NCI-H146 treated with DMSO at 0.1 percent for 48 hours (cell line): ENCODE results near the gene SPATA24.
"Not testable (repeated sequence)": the region's sequence is repeated elsewhere in the genome, so short reads cannot be mapped to it uniquely, and the experiment has no call there.

Experiments used
- DNase-seq: peaks from one replicate; lab custom pipeline; 2025; ENCODE audit not compliant: unreplicated experiment; lab: John Stamatoyannopoulos, UW

The SPATA24 gene

DNA sequence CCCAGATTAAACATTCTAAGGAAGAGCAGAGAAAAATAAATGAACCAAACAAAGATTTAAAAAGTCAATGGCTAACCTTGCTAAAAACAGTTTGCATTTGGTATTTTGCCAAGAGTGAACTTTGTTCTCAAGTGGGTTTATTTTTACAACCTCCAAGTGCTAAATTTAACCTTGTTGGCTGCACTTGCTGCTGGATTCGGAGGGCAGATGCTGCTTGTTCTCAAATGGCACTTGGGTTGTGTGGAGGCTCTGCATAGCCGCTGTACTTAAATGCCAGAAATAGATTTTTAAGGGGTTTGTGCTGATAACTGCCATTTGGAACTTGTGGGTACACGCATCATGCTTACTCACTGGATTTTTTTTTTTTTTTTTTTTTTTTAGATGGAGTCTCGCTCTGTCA lies 13.3 kb upstream of the SPATA24 start:
- DNase-seq: no peak

DNA sequence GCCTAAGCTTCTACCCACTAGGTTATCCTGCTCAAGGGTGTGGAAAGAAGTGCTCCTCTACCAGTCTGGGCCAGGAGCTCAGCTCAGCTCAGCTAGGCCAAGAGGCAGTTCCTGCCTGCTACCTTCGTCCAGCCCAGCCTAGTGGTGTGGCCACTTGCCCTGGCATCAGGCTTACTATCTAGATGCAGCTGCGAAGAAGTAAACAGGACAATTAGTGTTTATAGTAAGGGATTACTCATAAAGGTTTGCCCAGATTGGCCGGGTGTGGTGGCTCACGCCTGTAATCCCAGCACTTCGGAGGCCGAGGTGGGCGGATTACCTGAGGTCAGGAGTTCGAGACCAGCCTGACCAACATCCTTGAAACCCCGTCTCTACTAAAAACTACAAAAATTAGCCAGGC lies 12.8 kb upstream of the SPATA24 start:
- no peak for DNase-seq

DNA sequence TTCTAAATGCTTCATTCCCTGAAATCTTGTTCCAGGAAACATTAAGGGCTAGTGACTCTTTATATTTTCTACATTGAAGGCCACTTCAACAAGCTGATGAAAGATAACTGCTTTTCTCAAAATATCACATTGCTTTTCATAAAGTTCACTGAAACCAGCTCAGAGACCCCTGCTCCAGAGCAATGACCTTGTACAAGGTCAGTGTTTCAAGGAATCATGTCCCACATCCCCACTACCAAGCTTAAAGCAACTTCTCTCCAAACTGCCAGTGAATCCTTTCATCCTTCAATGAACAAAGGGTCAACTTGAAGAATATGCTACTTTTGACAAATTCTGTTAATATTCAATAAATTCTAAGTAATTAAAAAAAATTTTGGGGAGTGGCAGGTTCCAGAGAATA lies 12.0 kb upstream of the SPATA24 start:
- no peak for DNase-seq

DNA sequence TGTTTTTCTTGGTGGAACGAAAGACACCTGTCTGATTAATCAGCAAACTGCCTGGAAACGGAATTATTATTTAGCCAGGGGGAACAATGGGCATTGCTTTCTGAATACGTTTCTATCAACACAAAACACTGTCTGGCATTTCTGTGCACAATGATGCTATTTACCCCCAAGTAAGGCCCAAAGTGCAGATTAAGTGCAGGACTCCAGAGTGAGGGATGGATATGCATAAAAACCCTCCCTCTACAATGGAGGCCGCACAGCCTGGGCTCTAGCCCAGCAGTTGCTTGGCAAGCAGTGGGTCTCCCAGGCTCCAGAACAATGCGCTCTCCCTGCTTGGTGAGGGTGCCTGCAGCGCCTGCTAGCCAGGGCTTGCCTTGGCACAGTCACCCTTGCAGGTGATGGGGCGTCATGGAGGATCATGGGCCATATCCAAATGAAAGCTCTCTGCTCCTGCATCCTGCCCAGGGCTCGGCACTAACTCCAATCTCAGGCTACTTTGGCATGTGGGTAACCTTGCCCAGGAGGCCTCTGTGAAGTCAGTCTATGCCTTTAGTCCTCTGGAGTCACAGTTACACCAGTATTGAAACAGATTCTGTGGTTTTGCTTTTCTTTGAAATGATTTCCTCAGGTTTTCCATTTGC lies 11.5 kb upstream of the SPATA24 start:
- DNase-seq: no peak

DNA sequence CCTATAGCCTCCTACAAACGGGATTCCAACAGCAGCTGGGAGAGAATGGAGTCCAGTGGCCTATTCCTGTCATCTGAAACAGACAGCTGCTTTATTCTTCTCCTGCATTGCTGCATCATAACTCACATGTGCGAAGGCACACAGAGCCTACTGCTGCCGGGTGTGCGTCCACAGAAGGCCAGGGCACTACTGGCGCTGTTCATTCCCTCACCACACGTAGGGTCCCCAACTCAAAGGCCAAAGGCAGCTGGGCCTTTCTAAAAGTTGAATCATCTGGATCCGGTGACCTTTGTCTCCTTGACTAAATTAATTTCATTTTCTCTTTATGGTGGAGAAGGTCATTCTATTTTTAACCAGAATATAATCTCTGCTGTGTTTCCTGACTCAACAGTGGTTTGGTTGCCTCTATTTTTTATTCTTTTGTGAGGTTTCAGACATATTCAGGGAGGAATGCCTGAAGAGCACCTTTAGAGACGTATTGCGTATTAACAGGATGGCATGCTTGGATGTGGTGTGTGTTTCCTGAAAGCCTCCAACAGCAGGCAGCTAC lies 10.8 kb upstream of the SPATA24 start:
- DNase-seq: no peak

DNA sequence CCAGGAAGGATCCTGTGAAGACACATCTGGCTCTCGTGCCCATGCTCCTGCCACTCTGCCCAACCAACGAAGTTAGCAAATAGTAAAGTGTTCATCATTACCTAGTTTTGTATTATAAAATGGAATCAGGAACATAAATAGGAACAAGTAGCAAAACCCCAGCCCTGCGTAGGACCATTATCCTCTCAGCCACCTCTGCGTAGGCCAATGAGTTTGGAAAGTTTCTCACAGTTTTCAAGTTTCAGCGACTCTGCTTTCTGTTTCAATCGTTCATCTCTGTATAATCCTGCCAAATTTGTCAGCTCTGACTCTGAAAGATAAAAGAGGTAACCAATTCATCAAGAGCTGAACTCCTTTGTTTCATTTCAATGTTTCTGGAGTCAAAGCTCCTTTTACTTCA lies 10.1 kb upstream of the SPATA24 start:
- DNase-seq: no peak

DNA sequence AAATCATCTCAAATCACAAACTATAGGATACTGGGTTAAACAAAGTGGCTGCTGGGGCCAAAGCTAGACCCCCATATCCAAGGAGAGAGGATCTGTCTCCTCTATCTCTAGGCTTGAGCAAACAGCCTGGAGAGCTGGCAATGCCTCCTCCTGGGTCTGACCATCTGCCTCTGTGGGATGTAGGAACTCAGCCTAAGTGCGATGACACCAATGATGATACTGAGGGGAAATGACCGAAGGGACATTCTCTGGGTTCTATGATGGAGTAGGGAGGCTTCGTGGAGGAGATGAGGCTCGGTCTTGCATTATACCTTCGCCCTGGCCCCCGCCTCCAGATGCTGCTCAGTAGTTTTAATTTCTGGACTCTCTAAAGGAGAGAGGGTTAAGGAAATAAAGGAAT lies 9.3 kb upstream of the SPATA24 start:
- no peak for DNase-seq

DNA sequence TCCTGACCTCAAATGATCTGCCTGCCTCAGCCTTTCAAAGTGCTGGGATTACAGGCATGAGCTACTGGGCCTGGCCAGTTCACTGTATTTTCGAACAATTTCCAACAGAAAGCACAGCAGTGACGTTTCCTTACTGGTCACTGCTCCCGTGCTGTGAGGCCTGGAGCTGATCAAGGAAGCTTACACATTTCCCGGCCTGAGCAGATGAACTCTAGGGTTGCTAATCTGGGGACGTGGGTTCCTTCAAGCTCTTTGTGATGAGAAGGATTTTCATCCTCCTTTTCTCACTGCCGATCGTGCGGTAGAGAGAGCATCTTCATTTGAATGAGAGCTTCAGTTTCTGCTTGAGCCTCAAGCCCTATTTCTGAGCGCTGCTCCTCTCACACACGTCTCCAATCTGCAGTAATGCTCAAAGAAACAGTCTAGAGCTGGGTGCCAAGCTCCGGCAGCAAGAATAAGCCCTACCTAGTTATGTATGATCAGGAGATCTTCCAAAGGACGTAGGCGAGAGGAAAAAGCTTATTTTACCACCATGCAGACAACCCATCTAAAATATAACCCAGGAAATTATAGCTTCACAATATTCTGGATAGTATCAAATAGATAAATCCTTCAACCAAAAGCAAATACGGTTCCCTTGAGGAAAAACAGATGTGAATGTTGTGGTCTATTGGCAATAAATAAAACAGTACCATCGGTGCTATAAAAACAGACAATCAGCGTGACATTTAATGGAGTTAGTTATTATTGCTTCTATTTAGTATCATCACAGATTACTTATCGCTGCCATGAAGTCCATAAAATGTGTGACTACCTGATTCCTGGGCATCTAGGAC lies 7.3 kb upstream of the SPATA24 start:
- no peak for DNase-seq

DNA sequence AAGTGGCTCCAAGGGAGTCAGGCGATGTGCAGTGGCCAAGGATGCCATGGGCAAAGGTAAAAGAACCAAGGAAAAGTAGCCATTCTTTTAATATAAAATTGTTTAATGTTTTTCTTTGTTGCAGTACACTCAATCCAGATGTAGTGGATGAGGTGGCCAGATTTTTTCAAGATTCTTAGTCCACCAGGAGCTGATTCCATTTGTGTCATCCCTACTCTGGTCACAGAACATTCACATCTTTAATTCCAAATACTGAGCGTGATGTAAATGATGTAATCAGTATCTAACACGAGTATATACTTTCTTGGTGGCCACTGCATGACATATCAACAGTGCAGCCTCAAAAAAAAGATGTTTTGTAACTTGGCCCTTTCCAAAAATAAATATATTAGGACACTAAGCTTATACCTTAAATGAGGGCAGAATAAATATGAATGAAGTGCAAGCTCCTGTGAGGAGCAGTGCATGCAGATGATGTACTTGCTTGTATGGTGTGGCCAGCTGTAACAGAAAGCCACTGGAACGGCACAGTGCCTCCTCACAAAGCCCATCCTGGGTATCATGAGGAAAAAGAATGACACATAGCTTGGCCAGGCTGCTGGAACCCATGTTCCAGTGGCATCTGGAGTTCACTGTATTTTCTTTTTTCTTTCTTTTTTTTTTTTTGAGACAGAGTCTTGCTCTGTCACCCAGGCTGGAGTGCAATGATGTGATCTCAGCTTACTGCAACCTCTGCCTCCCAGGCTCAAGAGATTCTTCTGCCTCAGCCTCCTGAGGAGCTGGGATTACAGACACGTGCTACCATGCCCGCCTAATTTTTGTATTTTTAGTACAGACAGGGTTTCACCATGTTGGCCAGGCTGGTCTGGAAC lies 6.5 kb upstream of the SPATA24 start:
- DNase-seq: no peak

DNA sequence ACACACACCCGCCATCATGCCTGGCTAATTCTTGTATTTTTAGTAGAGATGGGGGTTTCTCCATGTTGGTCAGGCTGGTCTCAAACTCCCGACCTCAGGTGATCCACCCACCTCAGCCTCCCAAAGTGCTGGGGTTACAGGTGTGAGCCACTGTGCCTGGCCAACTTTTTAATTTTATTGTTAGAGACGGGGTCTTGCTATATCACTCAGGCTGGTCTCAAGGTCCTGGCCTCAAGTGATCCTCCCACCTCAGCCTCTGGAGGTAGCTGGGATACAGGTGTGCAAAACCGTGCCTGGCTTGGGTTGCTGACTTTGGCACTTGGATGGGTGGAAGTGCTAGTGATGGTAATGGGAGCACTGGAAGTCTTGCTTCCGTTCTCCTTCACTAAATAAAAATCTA lies 5.2 kb upstream of the SPATA24 start:
- not testable (repeated sequence) for DNase-seq

DNA sequence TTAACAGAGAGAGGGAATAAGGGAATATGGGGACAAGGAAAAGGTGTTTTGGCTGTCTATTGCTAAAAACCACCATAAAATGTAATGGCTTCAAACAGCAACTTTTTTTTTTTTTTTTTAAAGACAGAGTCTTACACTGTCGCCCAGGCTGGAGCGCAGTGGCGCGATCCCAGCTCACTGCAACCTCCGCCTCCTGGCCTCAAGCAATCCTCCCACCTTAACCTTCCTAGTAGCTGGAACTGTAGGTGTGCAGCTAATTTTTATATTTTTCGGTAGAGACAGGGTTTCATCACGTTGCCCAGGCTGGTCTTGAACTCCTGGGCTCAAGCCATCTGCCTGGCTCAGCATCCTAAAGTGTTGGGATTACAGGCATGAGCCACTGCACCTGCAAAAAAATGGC lies 4.3 kb upstream of the SPATA24 start:
- no peak for DNase-seq

DNA sequence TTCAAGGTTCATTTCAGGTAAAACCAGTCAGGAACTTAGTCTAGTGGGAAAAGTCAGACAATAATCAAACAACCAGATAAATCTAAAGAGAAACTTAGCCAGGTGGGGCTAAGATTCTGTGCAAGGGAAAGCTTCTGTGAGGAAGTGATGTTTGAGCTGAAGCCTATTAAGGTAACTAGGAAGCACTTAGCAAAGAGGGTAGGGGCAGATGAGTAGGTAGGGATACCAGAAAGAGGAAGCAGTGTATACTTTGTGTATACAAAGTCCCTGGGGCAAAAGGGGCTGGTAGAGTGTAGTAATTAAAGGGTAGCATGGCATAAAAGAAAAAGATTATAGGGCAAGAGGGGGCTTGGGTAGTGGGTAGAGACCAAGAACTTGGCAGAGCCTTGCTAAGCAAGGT lies 3.6 kb upstream of the SPATA24 start:
- DNase-seq: no peak

DNA sequence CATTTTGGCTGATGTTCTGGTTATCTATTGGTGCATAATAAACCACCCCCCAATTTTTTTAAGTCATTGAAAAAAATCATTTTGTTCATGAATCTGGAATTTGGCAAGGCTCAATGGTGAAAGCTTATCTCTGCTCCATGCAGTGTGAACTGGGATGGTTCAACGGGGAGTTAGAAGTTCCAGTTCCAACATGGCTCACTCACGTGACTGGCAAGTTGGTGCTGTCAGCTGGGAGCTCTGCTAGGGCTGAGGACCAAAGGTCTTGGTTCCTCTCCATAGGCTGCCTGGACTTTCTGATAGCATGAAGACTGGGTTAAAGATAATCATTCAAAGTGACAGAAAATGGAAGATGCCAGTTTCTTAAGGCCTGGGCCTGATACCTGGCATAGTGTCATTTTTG lies 3.1 kb upstream of the SPATA24 start:
- DNase-seq: no peak

DNA sequence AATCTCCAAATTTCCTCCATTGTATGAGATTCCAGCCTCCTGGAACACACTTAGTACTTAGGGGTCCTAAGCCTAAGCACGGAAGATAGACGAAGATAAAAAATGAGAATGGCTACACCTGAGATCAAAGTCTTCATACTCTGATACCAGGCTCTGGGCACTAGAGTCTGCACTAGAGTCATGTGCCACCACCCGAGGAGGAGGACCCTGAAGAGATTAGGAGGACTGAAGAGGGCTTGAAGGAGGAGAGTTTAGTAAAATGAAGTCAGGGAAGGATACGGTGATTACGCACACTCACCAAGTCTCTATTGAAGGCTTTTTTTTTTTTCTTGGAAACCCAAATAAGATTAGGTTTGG lies 573 bp upstream of the SPATA24 start:
- no peak for DNase-seq

DNA sequence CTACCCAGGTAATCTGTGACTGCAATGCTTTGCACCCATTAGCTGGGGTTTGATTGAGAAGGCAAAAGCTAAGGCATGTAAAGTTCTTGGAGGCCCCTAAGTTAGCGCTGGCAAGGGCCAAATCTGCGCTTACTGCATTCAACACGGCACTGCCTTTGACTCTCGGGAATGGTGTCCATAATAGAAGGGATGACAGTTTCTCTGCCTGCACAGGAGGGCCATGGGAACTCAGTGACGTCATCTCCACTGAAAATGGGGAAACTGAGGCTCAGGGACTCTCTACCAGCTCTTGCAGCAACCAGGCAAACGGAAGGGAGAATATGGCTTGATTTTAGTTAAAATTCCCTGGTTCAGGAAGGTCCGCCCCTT lies 487 bp downstream of the SPATA24 start:
- no peak for DNase-seq

DNA sequence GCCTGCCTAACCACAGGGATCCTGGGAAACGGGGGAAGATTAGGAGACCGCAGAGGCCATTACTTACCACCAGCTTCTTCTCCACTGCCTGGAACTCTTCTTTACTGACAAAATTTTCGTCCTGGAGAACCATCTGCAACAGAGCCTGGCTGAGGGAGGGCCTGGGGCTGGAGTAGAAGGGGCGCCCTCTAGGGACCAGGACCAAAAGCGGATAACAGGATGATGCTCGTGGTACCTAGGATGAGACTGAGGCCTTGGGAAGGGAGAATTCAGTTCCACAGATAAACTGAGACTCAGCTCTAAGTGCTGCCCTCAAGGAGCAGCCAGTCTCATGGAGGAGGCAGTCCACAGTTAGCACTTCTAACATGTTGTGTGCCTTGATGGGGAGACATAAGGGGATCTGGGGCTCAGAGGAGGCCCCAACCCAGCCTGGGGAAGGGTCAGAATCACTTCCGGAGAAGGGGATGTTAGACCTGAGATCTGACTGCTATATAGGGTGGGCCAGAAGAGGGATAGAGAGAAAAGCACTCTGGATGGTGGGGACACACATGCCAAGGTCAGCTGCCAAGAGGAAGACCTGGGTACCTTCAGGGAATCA lies 1.2 kb downstream of the SPATA24 start:
- DNase-seq: no peak

DNA sequence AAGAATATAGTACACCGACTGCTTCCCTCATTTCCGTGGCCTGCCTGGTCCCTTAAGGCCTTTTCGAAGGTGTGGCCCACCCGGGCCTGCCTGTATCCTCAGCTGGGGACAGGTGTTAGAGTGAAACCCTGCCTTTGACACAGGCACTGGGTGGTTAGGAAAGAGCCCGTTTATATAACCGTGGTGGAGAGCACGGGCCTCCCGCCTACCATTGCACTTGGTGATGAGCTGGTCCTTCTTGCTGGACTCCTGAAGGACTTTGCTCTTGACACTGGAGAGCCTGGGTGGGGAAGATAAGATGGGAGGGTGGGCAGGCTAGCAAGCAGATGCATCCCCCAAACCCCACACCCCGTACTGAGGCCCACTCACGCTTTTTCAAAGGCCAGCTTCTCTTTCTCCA lies 2.3 kb downstream of the SPATA24 start:
- no peak for DNase-seq

DNA sequence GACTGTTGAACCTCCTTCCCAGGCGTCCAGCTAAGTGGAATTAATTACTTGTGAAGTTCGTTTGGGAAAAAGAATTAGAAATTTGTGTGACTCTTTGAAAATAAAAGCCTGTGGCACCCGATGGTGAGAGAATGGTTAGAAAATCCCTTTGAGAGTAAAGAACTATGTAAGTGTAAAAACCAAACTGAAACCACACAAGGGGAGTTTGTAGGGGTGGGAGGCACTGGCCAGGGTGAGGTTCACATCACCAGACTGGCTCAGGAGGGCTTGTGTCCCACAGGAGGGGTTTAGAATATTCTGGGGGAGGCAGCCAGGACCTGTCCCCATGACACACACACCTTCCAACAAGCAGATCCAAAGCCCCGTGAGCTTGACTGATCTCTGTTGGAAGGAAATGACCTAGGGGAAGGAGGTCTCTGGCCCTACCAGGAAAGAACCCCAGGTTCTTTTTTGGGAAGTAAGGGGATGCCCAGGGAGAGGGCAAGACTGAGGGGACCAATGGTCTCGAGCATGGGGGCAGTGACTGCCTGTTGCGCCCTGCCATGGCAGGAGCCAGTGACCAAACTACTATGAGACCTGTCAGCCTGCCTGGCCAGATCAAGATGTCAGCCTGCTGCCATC lies 4.3 kb downstream of the SPATA24 start:
- no peak for DNase-seq

DNA sequence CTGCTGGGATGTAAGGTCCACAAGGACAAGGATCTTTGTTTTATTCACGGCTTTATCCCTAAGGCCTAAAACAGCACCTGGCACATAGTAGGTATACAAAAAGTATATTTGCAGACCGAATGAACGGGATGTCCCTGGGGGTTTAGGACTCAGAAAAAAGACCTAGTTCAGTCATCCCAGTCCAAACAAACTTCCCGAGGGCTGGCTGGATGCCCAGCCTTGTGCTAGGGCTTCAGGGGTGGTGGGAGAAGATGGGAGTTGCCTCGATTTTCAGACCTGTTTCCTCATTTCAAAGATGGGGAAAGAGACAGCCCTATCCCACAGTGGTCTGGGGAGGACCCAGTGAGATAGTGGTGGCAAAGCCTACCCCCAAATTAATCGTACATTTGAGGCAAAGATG lies 6.0 kb downstream of the SPATA24 start:
- DNase-seq: no peak

DNA sequence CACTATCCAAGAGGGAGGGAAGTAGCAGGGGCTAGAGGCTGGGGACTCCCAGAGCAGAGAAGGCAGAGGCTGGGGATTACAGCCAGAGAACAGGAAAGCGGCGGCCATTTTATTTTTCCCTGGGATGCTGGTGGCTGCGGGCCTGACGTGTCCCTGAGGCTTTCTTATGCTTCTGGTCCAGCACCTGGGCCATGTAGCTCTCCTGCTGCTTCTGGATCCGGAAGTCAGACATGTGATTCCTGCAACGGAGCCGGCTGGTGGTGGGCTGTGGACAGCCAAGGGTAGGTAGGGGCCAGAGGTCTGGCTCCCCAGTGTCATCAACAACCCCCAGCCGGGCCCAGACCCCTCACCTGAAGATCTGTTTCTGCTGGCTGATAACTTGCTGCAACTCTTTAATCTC lies 7.2 kb downstream of the SPATA24 start:
- DNase-seq: no peak
